HG02623 (cell line): ENCODE measurements around the gene P3H1.
"Not testable (repeated sequence)": the region's sequence is repeated elsewhere in the genome, so short reads cannot be mapped to it uniquely, and the experiment has no call there.

ENCODE experiments used
- ATAC-seq: cut with Tn5 transposase; IDR thresholded peaks from one replicate; pipeline ENCODE4 v1.9.1; 2021; ENCODE audit warnings: moderate library complexity; ENCODE audit not compliant: unreplicated experiment

The P3H1 gene

DNA sequence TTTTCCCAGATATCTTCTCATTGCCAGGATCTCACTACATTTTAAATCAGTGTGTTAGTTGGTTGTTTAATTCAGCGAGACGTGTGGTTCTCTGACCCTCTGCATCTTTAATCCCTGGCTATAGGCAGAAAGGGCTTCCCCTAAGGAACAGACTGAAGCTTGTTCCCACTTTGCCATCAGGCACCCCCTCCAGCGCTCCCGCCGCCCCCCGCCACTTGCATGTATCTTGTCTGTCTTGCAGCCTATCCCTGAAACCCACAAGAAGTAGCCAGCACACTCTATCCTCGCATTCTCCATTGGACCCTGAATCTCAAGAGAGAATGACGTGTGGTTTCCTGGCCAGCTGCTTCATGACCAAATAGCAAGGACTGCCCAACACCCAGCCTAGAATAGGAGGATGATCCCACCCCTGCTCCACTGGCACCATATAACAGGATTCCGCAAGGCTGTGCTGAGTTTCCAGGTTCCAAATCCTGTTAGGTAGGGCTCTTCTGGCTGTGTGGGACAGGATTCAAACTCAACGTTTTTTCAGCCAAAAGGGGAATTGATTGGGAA is 34.6 kb downstream of the P3H1 start:
- no peak for ATAC-seq

DNA sequence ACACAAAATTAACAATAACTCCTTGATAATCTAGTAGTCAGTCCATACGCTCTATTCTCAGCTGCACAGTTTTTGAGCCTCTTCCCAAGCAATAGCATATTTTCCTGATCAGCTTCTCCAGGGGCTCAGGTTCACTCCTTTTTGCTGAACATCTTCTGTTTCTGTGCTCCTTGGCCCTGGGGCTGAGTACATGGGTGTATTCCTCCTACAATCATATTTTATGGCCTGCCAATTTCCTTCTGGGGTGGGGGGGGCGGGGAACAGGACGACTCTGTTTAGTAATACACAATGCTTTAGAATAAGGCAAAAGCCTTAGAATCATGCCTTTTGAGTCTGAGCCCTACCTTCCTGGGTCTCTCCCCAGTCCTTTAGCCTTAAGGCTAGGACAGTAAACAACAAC is 35.2 kb downstream of the P3H1 start:
- ATAC-seq = no peak

DNA sequence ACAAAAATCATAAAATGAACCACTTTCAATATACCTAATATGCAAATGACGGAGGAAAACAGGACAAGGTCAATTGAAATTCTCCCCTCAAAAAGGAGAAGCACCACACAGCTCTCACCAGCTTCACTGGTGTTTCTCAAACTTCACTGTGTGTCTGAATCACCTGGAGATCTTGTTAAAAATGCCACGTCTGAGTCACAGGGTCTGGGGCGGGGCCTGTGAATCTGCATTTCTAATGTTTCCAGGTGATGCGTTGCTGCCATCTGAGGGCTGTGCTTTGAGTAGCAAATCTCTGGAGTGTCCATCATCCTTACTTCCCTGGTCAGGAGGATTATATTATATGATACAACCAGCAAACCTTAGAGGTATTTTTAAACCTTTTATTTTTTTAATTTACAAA is 35.8 kb downstream of the P3H1 start:
- no peak for ATAC-seq

DNA sequence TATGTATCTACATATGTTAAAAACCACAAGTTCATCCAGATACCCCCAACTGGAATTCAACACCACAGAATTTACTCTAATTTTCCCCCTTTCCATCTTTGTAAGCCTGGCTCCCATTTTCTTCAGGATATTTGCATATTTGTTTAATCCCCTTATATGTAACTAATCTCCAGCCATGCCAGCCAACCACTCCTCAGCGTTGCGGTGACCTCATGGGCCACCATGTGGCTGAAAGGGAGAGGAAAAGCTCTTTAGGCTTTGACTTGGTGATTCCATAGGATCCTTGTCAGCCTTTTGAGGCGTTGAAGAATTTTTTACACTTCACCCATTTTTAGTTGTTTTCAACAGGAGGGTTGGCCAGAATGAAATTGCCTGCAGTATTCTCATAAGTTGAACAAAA is 36.8 kb downstream of the P3H1 start:
- ATAC-seq = no peak

DNA sequence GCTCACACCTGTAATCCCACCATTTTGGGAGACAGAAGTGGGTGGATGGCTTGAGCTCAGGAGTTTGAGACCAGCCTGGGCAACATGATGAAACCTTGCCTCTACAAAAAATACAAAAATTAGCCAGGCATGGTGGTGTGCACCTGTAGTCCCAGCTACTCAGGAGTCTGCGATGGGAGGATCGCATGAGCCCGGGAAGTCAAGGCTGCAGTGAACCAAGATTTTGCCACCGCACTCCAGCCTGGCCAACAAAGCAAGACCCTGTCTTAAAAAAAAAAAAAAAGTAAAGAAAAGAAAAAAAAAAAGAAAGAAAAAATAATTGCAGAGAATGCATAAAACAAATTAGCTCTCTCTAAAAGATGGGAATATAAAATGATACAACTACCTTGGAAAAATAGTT is 41.0 kb downstream of the P3H1 start:
- ATAC-seq = not testable (repeated sequence)

DNA sequence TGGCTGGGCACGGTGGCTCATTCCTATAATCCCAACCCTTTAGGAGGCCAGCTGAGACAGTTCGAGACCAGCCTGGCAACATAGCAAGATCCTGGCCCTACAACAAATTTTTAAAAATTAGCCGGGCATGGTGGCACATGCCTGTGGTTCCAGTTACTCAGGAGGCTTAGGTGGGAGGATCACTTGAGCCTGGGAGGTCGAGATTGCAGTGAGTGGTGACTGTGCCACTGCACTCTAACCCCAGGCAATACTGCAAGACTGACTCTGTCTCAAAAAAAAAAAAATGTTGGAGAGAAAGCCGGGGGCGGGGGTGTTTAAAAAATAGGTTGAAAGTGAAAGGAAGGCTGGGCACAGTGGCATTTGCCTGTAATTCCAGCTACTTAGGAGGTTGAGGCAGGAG is 43.3 kb downstream of the P3H1 start:
- no peak for ATAC-seq

DNA sequence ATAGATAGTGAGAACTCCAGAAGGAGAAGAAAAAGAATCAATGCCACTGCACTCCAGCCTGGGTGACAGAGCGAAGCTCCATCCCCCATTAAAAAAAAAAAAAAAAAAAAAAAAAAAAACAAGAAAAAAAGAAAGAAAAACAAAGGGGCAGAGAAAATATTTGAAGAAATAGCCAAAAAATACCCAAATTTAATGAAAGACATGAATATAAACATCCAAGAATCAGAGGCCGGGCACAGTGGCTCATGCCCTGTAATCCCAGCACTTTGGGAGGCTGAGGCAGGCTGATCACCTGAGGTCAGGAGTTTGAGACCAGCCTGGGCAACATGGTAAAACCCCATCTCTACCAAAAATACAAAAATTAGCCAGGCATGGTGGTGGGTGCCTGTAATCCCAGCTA is 44.4 kb downstream of the P3H1 start:
- ATAC-seq = not testable (repeated sequence)

DNA sequence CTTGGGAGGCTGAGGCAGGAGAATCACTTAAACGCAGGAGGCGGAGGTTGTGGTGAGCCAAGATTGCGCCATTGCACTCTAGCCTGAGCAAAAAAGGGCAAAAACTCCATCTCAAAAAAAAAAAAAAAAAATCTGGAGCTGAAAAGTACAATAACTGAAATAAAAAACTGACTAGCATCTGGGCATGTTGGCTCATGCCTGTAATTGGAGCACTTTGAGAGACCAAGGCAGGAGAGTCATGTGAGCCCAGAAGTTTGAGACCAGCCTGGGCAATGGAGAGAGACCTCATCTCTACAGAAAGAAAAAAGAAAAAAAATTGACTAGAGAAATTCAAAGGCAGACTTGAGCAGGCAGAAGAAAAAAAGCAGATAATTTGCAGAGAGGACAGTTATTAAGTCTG is 44.9 kb downstream of the P3H1 start:
- no peak for ATAC-seq

DNA sequence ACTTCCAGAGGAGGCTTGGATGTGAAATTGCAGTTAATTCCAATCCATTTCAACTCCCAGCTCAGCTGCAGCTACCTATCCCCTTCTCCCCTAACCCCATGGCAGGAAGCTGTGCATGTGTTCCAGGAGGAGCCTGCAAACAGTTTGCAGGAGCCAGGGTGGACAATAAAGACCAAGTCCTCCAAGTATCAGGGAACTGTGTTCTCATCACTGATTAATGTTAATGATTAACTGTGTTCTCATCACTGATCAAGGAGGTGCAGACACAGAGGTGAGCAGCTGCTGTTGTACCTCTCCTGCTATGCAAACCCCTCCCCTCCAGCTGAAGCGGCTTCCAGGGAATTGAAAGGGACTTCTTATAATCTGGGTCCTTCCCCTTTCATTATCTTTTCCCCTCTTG is 46.0 kb downstream of the P3H1 start:
- no peak for ATAC-seq

DNA sequence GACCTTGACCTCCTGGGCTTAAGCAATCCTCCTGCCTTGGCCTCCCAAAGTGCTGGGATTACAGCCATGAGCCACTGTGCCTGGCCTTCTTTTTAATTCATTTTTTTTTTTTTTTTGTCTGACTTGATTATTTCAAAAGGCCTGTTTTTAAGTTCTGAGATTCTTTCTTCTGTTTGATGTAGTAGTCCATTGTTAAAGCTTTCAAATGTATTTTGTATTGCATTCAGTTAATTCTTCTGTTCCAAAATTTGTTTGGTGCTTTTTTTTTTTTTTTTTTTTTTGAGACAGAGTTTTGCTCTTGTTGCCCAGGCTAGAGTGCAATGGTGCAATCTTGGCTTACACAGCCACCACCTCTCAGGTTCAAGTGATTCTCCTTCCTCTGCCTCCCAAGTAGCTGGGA is 52.4 kb downstream of the P3H1 start:
- not testable (repeated sequence) for ATAC-seq

DNA sequence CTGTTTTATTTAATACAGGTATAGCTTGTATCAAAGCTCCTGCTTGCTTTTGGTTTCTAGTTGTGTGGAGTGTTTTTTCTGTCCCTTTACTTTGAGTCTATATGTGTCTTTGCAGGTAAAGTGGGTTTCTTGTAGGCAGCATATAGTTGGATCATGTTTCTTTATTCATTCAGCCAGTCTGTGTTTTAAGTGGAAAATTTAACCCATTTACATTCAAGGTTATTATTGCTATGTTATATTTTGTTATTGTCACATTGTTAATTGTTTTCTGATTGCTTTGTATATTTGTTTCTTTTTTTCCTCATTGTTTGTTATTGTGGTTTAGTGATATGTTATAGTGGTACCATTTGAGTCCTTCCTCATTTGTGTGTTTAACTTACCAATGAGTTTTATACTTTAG is 53.5 kb downstream of the P3H1 start:
- ATAC-seq = no peak

DNA sequence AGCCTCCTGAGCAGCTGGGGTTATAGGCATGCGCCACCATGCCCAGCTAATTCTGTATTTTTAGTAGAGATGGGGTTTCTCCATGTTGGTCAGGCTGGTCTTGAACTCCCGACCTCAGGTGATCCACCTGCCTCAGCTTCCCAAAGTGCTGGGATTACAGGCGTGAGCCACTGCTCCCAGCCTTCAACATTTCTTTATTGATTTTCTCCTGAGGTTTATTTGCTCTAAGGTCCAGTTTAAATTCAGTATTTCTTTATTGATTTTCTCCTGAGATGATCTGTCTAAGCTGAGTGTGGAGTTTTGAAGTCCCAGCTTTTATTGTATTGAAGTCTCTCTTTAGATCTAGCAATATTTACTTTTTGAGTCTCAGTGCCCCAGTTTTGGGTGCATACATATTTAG is 54.0 kb downstream of the P3H1 start:
- ATAC-seq = not testable (repeated sequence)

DNA sequence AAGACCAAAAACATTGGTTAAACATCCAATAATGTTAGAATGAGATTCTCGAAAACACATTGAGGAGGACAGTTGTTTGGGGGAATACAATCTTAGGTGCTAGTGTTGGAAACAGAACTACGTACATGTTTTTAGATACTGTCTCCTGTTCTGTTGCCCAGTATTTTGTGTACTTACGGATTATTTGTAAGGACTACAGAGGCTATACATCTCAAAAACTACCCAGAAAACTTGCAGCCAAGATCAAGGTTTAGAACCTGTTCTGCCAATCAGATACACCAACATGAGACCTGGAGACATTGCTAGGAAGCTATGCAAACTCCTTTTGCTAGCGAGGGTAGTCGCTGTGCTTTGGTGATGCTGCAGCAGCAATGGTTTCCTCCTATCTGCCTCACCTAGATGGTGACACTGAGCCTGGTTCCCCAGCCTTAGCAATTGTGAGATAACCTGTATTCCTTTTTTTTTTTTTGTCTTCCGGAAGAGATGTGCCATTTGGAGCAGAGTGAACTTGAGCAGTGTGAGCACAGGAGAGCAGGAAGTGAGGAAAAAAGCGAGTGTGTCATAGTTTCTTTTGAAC is 62.9 kb downstream of the P3H1 start:
- ATAC-seq = no peak

DNA sequence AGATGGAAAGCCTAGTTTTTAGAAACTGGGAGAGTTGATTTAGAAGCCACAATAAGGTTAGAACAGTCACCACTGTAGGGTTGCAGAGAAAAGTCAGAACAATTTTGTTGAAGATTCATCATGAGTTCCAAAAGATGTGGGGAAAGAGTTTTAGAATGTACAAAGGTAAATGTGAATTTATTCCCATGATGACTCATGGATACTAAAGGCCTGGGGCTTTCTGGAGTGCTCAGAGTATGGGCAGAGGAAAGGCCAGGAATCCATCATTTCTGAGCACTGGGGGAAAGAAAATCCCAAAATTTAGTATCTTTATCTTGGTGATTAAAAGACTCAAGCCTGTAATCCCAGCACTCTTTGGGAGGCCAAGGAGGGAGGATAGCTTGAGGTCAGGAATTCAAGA is 66.8 kb downstream of the P3H1 start:
- no peak for ATAC-seq

DNA sequence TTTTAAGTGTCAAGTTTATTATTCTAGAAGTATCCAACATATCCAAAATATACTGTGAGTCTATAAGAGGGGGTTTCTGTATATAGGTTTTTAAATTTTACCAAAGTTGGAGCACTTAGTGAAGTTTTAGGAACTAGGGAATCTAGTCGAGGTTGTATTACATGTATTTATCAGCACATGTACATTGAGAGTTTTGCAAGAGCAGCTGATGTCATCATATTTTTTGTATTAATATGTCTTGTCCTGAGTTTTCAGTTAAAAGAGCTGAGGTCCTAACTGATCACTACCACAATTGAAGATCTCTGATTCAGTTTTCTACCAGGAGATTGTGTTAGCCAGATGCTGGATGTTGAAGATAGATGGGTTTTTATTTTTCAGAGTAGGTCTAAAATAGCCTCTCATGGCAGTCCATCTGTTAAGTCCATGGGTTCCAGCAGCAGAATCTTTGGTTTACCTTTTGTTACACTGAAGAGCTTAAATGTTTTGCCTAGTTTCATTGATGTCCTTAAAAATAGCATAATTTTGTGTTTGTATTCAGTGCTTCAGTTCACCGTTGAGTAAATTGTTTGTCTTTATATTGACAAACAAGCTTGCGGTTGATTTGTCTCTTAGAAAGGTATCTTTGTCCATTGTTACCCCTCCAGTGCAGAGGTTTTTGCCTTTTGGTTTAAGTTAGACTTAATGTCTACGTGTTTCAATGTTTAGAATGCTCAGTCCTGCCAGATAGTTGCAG is 68.6 kb downstream of the P3H1 start:
- no peak for ATAC-seq
